ENCODE results near the gene NCKAP5.

Gene NCKAP5

GRCh38 chr2:133378928-133379549 lies 189.2 kb downstream of the NCKAP5 start:
- no peak for DNase-seq (ENCODE audit: low read depth)

GRCh38 chr2:133378386-133378785 lies 189.9 kb downstream of the NCKAP5 start:
- no peak for DNase-seq (ENCODE audit: low read depth)

- no peak for DNase-seq (ENCODE audit: low read depth)
These were observed 190.7 kb downstream of the NCKAP5 start for GRCh38 chr2:133377599-133377998.

- no peak for DNase-seq (ENCODE audit: low read depth)
These were observed 191.2 kb downstream of the NCKAP5 start for GRCh38 chr2:133377021-133377481.

DNA sequence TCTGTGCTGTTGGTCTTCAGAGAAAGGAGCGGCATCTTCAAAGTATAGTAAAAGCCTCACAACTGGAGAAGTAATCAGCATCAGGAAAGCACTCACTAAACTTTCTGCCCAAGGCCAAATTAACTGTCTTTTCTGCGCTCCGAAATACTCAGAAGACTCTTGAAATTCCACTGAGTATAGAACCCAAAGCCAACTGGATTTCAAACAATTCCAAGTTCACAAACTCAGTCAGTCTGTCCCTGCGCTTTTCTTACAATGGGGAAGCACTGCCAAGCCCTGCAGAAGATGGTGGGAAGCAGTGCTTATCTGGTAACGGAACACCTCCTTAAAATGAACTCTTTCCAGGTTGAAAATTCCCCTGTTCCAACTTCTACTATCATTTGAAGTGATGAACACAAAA lies 193.5 kb downstream of the NCKAP5 start:
- DNase-seq (ENCODE audit: low read depth) = no peak

- DNase-seq (ENCODE audit: low read depth) = no peak
These were observed 197.0 kb downstream of the NCKAP5 start for GRCh38 chr2:133371286-133371685.

- no peak for DNase-seq (ENCODE audit: low read depth)
These were observed 198.2 kb downstream of the NCKAP5 start for GRCh38 chr2:133369901-133370658.

GRCh38 chr2:133365117-133365516 lies 203.1 kb downstream of the NCKAP5 start:
- no peak for DNase-seq (ENCODE audit: low read depth)

DNA sequence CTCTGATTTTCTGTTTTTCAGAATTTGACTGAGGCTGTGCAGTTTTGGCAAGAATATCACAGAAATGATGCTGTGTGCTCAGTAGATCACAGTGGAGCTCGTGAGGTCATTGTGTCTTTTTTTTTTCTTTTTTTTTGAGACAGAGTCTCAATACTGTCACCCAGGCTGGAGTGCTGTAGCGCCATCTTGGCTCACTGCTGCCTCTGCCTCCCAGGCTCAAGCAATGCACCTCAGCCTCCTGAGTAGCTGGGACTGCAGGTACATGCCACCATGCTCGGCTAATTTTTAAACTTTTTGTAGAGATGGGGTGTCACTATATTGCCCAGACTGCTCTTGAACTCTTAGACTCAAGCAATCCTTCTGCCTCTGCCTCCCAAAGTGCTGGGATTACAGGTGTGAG lies 203.6 kb downstream of the NCKAP5 start:
- no peak for DNase-seq (ENCODE audit: low read depth)

DNA sequence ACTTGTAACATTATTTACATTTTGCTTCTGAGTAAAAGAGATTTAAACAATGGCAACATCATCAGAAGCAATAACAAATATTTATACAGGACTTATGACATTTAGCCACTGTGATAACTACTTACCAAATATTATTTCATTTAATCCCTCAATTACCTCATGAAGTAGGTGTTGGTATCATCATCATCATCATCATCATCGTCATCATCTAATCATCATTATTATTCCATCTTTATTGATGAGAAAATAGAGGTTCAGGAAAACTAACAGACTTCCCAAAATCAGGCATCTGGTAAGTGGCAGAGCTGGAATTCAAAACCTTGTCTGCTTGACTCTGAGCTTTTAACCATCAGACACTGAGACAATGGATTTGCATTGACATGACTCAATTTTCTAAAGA lies 204.4 kb downstream of the NCKAP5 start:
- DNase-seq (ENCODE audit: low read depth) = no peak

DNA sequence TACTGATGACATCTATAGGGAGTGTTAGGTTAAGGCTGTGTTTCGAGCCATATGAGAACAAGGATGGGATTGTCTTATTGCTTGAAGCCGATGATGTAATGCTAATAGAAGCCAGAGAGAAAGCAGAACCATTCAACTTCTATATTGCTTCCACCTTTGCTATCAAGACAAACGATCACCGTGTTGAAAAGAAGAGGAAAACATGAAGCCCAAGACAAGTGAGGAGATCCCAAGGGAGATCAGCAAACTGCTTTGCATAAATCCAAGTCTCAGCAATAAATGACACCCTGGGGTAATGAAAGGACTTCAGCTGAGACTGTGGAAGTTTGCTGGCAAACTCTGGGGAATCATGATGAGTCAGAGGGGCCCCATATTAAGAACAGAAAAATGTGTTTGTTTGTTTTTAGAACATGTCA lies 206.2 kb downstream of the NCKAP5 start:
- DNase-seq (ENCODE audit: low read depth) = no peak

- no peak for DNase-seq (ENCODE audit: low read depth)
These were observed 207.4 kb downstream of the NCKAP5 start for GRCh38 chr2:133360882-133361281.

GRCh38 chr2:133360190-133360589 lies 208.1 kb downstream of the NCKAP5 start:
- no peak for DNase-seq (ENCODE audit: low read depth)

DNA sequence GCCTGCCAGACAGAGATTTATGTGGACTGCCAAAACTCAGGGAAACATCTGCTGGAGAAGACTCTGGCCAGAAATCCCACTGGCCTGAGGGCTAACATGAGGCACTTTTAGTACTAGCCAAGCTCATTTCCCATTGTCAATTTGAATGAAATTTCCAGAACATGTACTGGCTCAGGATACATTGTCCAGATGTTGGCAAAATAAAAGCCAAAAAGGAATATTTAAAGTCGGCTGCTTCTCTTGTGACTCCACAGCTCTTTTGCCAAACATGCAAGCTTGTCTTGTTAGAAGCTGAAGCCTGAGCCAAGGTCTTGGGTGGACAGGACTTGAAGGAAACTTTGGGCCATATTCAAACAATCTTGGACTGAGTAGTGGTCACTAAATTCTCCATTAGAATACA lies 215.5 kb downstream of the NCKAP5 start:
- no peak for DNase-seq (ENCODE audit: low read depth)

DNA sequence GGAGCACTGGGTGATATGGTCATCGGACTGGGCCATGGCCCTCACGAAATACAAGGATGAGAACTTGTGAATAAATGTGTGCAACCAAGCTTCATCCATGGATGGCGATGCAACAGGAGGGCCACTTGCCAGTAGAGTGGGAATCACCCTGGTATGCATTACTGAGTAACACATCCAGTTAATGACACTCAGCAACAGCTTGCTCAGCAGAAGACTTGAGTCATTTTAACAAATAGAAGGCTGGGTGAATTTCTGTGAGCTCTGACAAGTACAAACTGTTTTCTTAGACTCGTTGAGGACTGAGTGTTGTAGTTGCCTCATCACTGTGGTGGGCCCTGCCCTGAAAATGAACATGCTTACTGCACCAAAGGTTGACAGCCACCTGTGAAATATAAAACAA lies 221.6 kb downstream of the NCKAP5 start:
- no peak for DNase-seq (ENCODE audit: low read depth)

- no peak for DNase-seq (ENCODE audit: low read depth)
These were observed 222.6 kb downstream of the NCKAP5 start for GRCh38 chr2:133345638-133346037.

DNA sequence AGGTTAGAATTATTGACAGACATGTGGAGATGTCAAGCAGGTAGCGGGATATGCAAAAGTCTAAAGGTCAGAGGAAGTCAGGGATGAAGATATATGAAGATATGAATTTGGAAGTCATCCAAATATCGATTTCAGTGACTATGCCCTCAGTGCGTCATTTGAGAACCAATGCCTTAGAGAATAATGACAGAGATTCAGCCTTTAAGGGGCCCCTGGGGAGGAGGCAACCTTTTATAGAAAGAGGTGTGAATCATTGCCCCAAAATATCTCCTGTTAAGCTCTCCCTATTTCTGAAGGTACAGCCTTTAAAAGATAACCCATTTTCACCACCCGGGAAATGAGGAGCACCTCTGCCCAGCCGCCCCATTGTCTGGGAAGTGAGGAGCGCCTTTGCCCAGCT lies 223.4 kb downstream of the NCKAP5 start:
- DNase-seq (ENCODE audit: low read depth) = no peak

GRCh38 chr2:133343018-133343352 lies 225.3 kb downstream of the NCKAP5 start:
- no peak for DNase-seq (ENCODE audit: low read depth)

DNA sequence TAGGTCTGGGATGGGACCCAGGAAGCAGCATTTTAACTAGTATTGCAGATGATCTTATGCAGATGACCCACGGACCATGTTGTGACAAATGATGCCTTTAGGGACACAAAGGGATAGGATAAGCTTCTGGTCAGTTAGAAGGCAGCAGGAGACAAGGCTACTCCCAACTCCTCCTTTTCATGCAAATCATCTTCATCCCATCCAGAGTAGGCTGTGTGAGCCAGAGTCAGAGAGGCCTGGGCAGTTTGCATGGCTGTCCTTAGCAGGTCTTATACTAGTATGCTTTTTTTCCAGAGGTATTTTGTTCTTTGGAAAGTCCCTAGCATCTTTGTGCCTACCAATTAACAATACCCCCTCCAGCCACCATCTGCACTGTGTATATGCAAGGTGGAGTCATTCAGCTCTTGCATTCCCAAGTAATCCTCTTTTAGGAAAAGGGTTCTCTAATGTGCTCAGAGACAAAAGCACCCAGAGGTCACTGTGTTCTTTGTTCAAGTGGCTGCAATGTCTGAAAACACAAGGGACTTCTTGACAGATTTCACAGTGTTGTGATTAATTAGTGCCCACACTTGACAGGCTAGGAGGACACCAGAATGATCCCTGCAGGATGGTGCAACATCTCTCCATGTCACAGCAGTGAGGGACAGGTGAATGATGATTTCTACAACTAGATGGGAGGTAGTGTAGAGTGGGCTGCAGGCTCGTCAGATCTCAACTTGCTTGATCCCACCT lies 225.8 kb downstream of the NCKAP5 start:
- no peak for DNase-seq (ENCODE audit: low read depth)

DNA sequence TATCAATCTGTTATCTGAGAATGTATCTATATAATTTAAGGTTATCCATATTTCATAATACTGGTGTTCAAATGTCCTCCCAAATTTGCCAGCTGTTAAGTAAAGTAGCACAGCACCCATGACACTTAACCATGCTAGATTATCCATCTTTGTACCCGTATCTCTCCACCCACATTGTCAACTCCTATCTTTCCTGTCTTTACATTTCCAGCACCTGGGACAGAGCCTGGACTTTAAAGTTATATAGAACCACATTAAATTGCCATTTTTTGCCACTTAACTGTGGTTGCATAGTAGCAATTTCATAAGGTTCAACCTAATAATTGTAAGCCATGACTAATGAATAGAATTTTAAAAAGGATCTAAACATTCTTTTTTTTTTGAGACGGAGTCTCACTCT lies 226.7 kb downstream of the NCKAP5 start:
- DNase-seq (ENCODE audit: low read depth) = no peak

DNA sequence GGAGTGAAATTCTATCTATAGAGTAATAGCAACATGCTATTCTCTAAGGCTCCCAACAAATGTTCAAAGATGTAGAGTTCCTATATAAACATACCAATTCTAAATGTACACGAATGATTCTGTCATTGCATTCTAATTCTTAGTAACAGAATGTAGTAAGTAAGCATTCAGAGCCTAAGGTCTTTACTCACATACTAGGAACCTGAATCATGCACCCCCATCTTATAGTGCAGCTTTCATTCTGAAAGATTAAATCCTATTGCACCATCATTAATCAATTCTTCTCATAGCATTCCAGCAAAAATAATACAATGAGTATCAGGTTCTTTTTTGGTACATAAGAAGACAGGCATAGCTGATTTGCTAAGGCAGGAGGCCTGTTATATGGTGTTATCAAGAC lies 230.0 kb downstream of the NCKAP5 start:
- DNase-seq (ENCODE audit: low read depth) = no peak

- no peak for DNase-seq (ENCODE audit: low read depth)
These were observed 233.3 kb downstream of the NCKAP5 start for GRCh38 chr2:133334923-133335322.

DNA sequence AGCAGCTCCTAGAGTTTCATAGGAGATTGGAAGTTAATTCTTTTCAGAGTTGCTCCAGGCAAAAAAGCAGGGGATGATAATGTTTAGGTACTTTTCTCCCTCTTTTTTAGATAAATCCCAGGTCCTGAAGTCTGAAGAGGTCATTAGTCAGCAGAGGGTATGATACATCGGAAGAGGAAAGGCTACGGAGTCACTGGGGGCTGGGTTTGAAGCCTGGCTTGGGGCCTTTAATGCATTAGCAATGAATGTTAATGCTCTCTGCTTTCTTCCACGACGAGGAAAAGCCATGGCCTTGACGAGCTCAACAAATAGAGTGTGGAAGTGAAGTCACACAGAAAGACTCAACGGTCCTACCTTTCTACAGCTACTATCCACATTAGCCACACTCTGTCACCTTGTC lies 235.1 kb downstream of the NCKAP5 start:
- no peak for DNase-seq (ENCODE audit: low read depth)
